Glomerular visceral epithelial cell (primary cell): Measurements from ENCODE around the gene LRP2BP.
"Not testable (repeated sequence)": the region's sequence is repeated elsewhere in the genome, so short reads cannot be mapped to it uniquely, and the experiment has no call there.

Experiments used
- DNase-seq: peaks from one replicate; pipeline ENCODE4 v3.0.0-alpha.2; 2016; ENCODE audit errors: extremely low spot score

The LRP2BP gene

GRCh38 chr4:185395956-185396723, 416 bp upstream of the LRP2BP start:
- DNase-seq = peak; percentile 99

GRCh38 chr4:185394568-185395237, 1.0 kb downstream of the LRP2BP start:
- no peak for DNase-seq

GRCh38 chr4:185392156-185392555, 3.6 kb downstream of the LRP2BP start:
- no peak for DNase-seq

GRCh38 chr4:185390941-185391340, 4.8 kb downstream of the LRP2BP start:
- DNase-seq = no peak

GRCh38 chr4:185387957-185388356, 7.8 kb downstream of the LRP2BP start:
- DNase-seq = no peak

GRCh38 chr4:185384930-185385331, 10.8 kb downstream of the LRP2BP start:
- no peak for DNase-seq

- DNase-seq = no peak
Observed at GRCh38 chr4:185384061-185384460, 11.7 kb downstream of the LRP2BP start.

GRCh38 chr4:185383451-185383850, 12.3 kb downstream of the LRP2BP start:
- DNase-seq = no peak

GRCh38 chr4:185382754-185383153, 13.0 kb downstream of the LRP2BP start:
- no peak for DNase-seq

- no peak for DNase-seq
Observed at GRCh38 chr4:185381288-185382196, 14.2 kb downstream of the LRP2BP start.

GRCh38 chr4:185380320-185380719, 15.4 kb downstream of the LRP2BP start:
- no peak for DNase-seq

- DNase-seq = no peak
Observed at GRCh38 chr4:185379326-185380295, 16.1 kb downstream of the LRP2BP start.

- no peak for DNase-seq
Observed at GRCh38 chr4:185378264-185378663, 17.5 kb downstream of the LRP2BP start.

GRCh38 chr4:185374573-185374972, 21.2 kb downstream of the LRP2BP start:
- DNase-seq = no peak

- DNase-seq = no peak
Observed at GRCh38 chr4:185374027-185374426, 21.7 kb downstream of the LRP2BP start.

- no peak for DNase-seq
Observed at GRCh38 chr4:185371702-185372101, 24.0 kb downstream of the LRP2BP start.

- no peak for DNase-seq
Observed at GRCh38 chr4:185370268-185370949, 25.3 kb downstream of the LRP2BP start.

GRCh38 chr4:185369731-185370130, 26.0 kb downstream of the LRP2BP start:
- no peak for DNase-seq

GRCh38 chr4:185364886-185365285, 30.8 kb downstream of the LRP2BP start:
- DNase-seq = no peak

GRCh38 chr4:185363251-185363650, 32.5 kb downstream of the LRP2BP start:
- DNase-seq = no peak

GRCh38 chr4:185362570-185362969, 33.2 kb downstream of the LRP2BP start:
- DNase-seq = not testable (repeated sequence)
